Prostate gland (tissue), 2 donors: ENCODE measurements around the gene MYOC. TPM values are rescaled to one million over a fixed set of nuclear protein-coding genes. Genes with fewer than 3 reads are reported as not detected.
A peak's percentile ranks its signal among the peaks of the same experiment; 100 is the strongest.
"Not testable (repeated sequence)": the region's sequence is repeated elsewhere in the genome, so short reads cannot be mapped to it uniquely, and the experiment has no call there.

Source experiments
- DNase-seq: peaks from one replicate; pipeline ENCODE4 v3.0.0-alpha.2; 2019; ENCODE audit warnings: low spot score
- H3K27ac ChIP-seq, 2 donors: fragments of 200-600 bp; sonication (generic); 2 replicates each; pipeline ENCODE4 v1.5.1; 2017 to 2019
- H3K27me3 ChIP-seq: fragments of 200-600 bp; sonication (generic); replicated peaks from 2 replicates; pipeline ENCODE4 v1.5.1; 2019; ENCODE audit not compliant: insufficient read depth
- H3K36me3 ChIP-seq, 2 donors: fragments of 200-600 bp; sonication (generic); 1 replicate in 1 of 2; 2 replicates in 1 of 2; pipeline versions ENCODE4 v1.5.1 to v1.8.1; 2017 to 2019
- H3K4me1 ChIP-seq: fragments of 200-600 bp; sonication (generic); replicated peaks from 2 replicates; pipeline ENCODE4 v1.5.1; 2019
- H3K4me3 ChIP-seq, 2 donors: fragments of 200-600 bp; sonication (generic); 2 replicates each; pipeline ENCODE4 v1.5.1; 2017 to 2019
- H3K9me3 ChIP-seq: fragments of 200-600 bp; sonication (generic); 2 replicates; pipeline ENCODE4 v1.5.1; 2017
- CTCF ChIP-seq, 4 experiments: fragments of 200-600 bp in 2 of 4; fragments of 450-650 bp in 2 of 4; sonication (generic) in 2 of 4; IDR thresholded peaks; 1 replicate in 3 of 4; 2 replicates in 1 of 4; pipeline ENCODE4 v1.5.1; 2016 to 2019; ENCODE audit warnings: antibody characterized with exemption in 4 of 4, mild to moderate bottlenecking in 2 of 4, moderate library complexity in 2 of 4
- POLR2A ChIP-seq: fragments of 450-650 bp; IDR thresholded peaks from one replicate; pipeline ENCODE4 v1.6.1; 2016; ENCODE audit warnings: antibody characterized with exemption, mild to moderate bottlenecking
- POLR2AphosphoS5 ChIP-seq: sonication (generic); formaldehyde crosslinking; IDR thresholded peaks from one replicate; pipeline ENCODE4 v1.6.1; 2017; ENCODE audit warnings: antibody characterized with exemption
- WGBS: methylation state at CpG from one replicate; pipeline ENCODE4 v1.1.5; 2018; 5-methylcytosine and 5-hydroxymethylcytosine counted together
- intact Hi-C: fragments of 100-400 bp; cut with DNase I; formaldehyde crosslinking; loops from one replicate; pipeline ENCODE4 v1.14.2; 2022
- total RNA-seq, 2 donors: library from RNA; depleted of rRNA; stranded (reverse); fragments of >200 nt; gene quantifications; one replicate each; pipeline ENCODE4 v1.1.0, GENCODE V29; 2016

Gene MYOC
- total RNA-seq: 1 to 10 TPM; 3.7 to 5.7 TPM

- Histone ChIP-seq H3K27me3 (no peaks in the 10 kb centered on the region), H3K4me1 (peaks cover 13% of the 10 kb centered on the region), H3K9me3 (no peaks in the 10 kb centered on the region), H3K4me3 (no peak within 1 kb of the TSS), H3K36me3 (no peaks in the 10 kb centered on the region), H3K27ac (peak within 1 kb of the TSS; percentile 71 to 80)
- intact Hi-C loops: no loop called here
- TF ChIP-seq POLR2AphosphoS5 (no peak), CTCF (IDR thresholded peaks at IDR 0.05) (no peak), POLR2A (no peak)
- WGBS: 69% methylated on average over 8 of the region's 8 CpGs
- DNase-seq: no peak
Observed at GRCh38 chr1:171652234-171652822, at the start of gene MYOC. Gene MYOC (minus strand): TSS chr1:171652688. CDS start chr1:171652611, 77 bp downstream.

- no peaks in the 10 kb centered on the region for H3K4me1 ChIP-seq
- H3K27me3 ChIP-seq: no peaks in the 10 kb centered on the region
- H3K27ac ChIP-seq: no peak overlapping the region
- 67% methylated on average over 2 of the region's 2 CpGs for WGBS
- TF ChIP-seq POLR2A (no peak), CTCF (IDR thresholded peaks at IDR 0.05) (no peak), POLR2AphosphoS5 (no peak)
- no peak overlapping the region for H3K4me3 ChIP-seq
- H3K36me3 ChIP-seq: no peaks in the 10 kb centered on the region
- intact Hi-C loops: no loop called here
- DNase-seq: no peak
- H3K9me3 ChIP-seq: no peaks in the 10 kb centered on the region
Observed at GRCh38 chr1:171699531-171699930, 47.0 kb upstream of the MYOC start.

- 77% methylated on average over 14 of the region's 14 CpGs for WGBS
Observed at GRCh38 chr1:171695772-171696171, 43.3 kb upstream of the MYOC start.

GRCh38 chr1:171693541-171693940 lies 41.1 kb upstream of the MYOC start:
- H3K9me3 ChIP-seq, intact Hi-C loops, H3K36me3 ChIP-seq, H3K4me3 ChIP-seq, H3K27me3 ChIP-seq, H3K27ac ChIP-seq, DNase-seq, H3K4me1 ChIP-seq: not testable (repeated sequence)
- 98% methylated on average over 8 of the region's 23 CpGs for WGBS

More at GRCh38 chr1:171695772-171696171, 43.3 kb upstream of the MYOC start:
- H3K4me1 ChIP-seq, H3K36me3 ChIP-seq, H3K27me3 ChIP-seq, intact Hi-C loops, H3K9me3 ChIP-seq, H3K4me3 ChIP-seq, DNase-seq, H3K27ac ChIP-seq: not testable (repeated sequence)

GRCh38 chr1:171683870-171684269 lies 31.4 kb upstream of the MYOC start:
- Histone ChIP-seq H3K4me3 (no peak overlapping the region), H3K27me3 (no peaks in the 10 kb centered on the region), H3K27ac (no peak overlapping the region), H3K4me1 (no peaks in the 10 kb centered on the region), H3K36me3 (no peaks in the 10 kb centered on the region), H3K9me3 (no peaks in the 10 kb centered on the region)
- intact Hi-C loops: no loop called here
- TF ChIP-seq POLR2A: no peak
- no peak for TF ChIP-seq CTCF (IDR thresholded peaks at IDR 0.05)
- no peak for TF ChIP-seq POLR2AphosphoS5
- DNase-seq: no peak
- 94% methylated on average over 8 of the region's 8 CpGs for WGBS

GRCh38 chr1:171680339-171680738 lies 27.9 kb upstream of the MYOC start:
- Histone ChIP-seq H3K27ac (no peak overlapping the region), H3K4me3 (no peak overlapping the region), H3K27me3 (no peaks in the 10 kb centered on the region), H3K9me3 (no peaks in the 10 kb centered on the region), H3K36me3 (no peaks in the 10 kb centered on the region), H3K4me1 (no peaks in the 10 kb centered on the region)
- intact Hi-C loops: no loop called here
- no peak for TF ChIP-seq POLR2A
- DNase-seq: no peak
- WGBS: 98% methylated on average over 3 of the region's 3 CpGs
